Gastroesophageal sphincter (tissue), 3 donors: ENCODE measurements around the gene LTBP2.

Experiments
- CTCF ChIP-seq, 4 experiments: fragments of 200-600 bp in 2 of 4; fragments of 450-650 bp in 2 of 4; sonication (generic) in 1 of 4; IDR thresholded peaks; one replicate each; pipeline ENCODE4 v1.5.1; 2017 to 2019; ENCODE audit warnings: antibody characterized with exemption in 4 of 4, mild to moderate bottlenecking in 2 of 4, moderate library complexity in 2 of 4
- POLR2A ChIP-seq, 2 donors: fragments of 450-650 bp; IDR thresholded peaks; one replicate each; pipeline ENCODE4 v1.6.1; 2017; ENCODE audit warnings: antibody characterized with exemption in 2 of 2, mild to moderate bottlenecking in 2 of 2, moderate library complexity in 1 of 2

DNA sequence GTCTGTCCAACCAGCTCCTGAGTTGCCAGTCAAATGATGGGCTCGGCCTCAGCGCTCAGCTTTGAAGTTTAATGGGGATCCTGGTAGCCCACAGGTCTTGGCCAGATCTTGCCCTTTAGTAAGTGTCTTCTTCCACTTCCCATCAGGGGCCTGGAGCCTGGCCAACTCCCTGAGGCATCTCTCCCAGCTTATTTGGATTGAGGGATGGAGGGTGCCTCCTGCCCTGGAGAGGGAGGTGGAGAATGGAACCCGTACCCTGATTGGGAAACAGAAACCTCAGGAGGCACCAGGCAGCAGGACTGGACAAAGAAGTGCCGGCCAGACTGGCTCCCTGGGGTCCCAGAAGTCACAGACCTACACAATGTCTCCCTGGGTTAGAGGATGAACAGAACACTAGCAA, 40.5 kb upstream of the LTBP2 start:
- no peak for TF ChIP-seq CTCF (IDR thresholded peaks at IDR 0.05)
- no peak for TF ChIP-seq POLR2A (IDR thresholded peaks at IDR 0.05)
